GM19351 (cell line): ENCODE measurements around the gene SYNDIG1.
A peak's percentile ranks its signal among the peaks of the same experiment; 100 is the strongest.

Source experiments
- ATAC-seq: cut with Tn5 transposase; IDR thresholded peaks from one replicate; pipeline ENCODE4 v1.9.1; 2021; ENCODE audit warnings: mild to moderate bottlenecking, moderate library complexity; ENCODE audit not compliant: unreplicated experiment

The SYNDIG1 gene

DNA sequence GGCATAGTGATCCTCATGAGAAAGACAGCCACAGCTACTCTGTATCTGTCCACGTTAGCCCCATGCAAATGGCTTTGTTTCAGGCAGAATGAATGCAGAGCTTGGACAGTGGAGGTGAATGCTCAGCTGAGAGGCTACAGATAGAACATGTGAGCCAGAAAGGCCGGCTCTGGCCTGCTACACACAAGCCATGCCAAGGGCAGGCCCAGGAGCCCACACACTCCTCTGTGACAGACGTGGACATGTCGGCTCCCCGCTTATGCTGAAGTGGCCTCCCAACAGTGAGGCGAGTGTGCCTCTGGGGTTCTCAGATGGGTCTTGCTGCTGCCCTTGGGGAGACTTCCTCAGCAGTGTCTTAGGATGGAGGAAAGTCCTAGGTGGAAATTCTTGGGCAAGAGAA, 159.6 kb downstream of the SYNDIG1 start:
- ATAC-seq: no peak

DNA sequence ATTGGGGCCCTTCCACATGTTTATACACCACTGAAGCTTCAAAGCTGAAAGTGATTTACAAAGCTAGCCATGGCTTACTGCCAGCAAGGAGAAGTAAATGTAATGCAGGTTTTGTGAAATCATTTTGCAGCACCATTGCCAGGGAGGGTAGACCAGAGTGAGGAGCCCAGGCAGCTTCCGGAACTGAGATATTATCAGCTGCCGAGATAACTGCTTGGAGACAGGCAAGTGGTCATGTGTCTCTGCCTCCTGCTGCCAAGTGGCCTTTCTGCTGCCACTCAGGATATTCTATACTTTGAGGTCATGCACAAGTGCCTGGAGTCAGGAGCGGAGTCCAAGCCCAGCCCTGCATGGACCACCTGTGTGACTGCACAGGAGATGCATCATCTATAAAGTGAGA, 160.2 kb downstream of the SYNDIG1 start:
- ATAC-seq: no peak

DNA sequence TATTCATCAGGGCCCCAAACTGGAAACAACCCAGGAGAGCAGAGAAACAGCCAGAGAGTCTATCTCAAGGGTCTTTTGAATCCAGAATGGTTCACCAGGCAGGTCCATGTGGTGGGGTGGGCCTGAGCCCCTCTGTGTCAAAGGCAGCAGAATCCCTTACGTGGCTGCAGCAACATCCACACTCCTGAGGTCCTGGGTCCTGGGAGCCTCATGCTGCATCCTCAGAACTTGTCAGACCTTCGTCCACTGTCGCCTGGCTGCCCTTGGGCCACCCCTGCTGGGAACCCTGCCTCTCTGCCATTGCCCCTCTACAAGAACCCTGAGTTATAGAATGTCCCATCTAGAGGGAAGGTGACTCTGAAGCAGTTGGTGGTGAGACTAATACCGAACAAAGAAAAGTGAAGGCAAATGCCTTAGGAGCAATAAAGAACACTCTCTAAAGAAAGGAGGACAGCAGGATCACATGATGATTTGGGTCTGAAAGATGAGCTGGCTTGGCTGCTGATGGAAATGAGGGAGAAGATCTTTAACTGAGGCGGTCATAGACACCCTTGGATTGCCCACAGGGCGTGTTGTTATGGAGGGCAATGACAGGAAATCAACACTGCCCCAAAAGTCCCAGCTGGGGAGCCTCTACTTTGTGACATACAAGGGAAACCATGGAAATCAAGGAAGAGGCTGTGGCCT, 161.2 kb downstream of the SYNDIG1 start:
- no peak for ATAC-seq

DNA sequence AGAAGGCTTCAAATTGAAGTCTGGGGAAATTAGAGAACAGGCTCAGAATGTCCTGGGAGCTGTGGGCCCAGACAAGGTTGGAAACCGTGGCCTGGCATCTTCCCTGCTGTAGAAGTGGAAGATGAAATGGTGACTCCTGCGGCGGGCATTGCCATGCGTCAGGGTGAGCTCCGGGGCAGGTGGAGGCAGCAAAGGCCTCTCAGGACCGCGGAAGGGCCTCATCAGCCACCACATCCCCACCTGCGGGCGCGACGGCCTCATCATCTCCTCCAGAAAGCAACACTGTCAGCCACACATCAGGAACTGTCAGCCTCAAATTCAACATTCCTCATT, 161.7 kb downstream of the SYNDIG1 start:
- ATAC-seq: no peak

DNA sequence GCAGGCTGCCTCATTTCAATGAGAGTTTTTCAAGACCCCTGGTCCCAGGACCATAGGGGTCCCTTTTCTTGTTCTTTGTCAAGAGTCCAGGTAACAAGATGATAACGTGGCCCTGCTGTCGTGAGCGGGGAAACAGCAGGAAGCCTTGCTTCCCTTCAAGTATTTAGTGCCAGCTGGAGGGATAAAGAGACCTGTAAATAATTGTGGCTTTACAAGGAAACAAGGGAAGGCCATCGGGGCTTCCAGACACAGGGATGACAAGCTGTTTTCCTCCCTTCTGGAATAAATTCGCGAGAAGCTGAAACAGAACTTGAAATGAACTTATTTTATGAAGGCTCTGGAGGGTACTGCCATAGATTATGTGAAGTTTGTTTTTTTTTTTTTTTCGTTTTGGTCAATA, 163.2 kb downstream of the SYNDIG1 start:
- no peak for ATAC-seq

DNA sequence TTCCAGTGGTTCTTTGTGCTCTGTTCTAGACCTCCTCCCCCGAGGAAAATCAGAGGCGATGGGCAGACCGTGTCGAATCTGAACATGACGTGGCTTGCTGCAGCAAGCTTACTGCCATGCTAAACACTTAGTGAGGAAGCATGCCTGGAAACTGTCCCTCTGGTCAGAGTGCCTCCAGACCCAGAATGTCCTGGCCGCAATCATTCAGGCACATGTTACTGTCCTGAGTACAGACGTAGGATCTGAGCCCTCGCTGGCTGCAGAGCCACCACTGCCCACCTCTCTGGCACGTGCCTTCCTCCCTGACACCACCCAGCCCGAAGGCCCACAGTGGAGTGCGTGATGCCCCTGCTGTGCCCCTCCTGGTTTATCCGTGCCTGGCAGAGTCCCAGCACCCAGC, 163.6 kb downstream of the SYNDIG1 start:
- ATAC-seq: no peak

DNA sequence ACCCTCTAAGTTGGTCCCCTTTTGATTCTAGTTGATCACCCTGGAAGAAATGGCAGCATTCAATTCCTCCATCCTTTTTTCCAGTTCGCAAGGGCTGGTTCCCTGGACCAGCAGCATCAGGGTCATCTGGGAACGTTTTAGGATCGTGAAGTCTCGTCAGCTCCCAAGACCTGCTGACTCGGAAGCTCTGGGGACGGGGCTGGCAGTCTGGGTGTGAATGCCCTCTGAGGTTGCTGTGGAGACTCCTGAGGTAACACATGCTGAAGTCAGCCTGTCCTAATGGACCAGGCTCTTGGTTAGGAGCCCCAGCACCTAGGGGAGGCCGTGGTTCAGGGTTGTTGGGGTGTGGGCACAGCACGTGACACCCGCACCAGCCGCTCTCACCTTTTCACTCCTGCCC, 164.1 kb downstream of the SYNDIG1 start:
- no peak for ATAC-seq

DNA sequence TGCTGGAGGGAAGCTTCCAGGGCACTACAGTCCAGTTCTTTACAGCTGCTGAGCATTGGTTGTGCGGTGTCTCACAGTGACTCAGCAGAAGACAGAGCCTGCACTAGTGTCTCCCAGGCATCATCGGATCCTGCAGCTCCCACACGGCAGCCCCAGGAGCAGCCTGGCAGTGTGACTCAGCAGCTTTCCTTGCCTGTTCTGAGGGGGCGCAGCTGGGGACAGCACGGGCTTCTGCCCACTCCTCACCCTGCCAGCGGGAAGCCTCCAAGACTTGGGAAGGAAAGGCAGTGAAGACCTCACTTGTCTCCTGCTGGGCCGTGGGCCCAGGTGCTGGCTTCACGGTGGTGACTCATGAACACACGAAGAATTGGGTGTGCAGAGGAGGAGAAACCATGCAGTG, 165.4 kb downstream of the SYNDIG1 start:
- no peak for ATAC-seq

DNA sequence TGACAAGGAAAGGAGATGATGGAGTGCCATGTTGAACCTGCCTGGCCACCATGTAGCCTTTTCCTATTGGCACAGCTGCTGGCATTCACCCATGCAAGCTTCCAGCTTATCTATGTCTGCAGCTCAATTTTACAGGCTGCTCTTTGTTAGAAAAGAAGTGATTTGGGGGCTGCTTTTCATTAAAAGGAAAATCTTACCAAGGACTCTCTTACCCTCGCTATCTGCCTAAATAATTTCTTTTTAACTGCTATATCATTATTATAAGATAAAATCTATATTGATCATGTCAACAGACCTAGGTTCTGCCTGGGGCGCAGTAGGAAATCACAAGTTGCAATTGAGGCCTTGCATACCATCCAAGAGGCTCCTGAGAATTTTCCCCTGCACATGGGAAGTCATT, 167.2 kb downstream of the SYNDIG1 start:
- ATAC-seq: no peak

DNA sequence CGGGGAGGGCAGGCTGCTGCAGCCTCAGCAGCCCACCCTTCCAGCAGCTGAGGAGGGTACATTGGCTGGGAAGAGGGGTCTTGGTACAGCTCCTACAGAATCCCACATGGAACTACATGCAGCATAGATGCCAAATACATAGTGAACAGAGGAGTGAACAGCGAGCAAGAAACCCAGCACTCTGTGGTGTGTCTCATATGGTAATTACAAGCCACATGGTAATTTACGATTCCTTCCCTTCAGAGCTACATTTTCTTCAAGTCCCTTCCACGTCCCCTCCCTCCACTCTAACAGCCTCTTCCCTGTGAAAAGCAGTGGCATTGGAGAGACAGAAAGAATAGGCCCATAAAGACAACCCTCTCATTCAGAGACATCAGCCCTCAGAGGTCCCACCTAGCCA, 167.7 kb downstream of the SYNDIG1 start:
- ATAC-seq: no peak

DNA sequence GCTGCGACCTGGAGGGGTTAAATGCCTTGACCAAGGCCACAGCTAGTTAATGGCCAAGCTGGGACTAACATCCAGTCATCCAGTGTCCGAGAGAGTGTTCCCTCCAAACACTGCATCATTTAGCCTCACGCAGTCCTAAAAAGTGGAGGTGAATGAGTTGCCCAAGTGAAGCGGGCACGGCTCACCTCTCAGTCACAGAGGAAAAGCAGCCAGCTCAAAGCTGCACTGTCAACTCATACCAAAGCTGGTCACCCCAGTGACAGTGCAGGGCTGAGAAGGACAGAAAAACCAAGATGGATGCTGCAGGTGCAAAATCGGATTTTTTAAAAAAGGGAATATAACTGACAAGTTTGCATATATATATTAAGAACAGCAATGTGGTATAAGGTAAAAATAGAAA, 168.5 kb downstream of the SYNDIG1 start:
- ATAC-seq: no peak

DNA sequence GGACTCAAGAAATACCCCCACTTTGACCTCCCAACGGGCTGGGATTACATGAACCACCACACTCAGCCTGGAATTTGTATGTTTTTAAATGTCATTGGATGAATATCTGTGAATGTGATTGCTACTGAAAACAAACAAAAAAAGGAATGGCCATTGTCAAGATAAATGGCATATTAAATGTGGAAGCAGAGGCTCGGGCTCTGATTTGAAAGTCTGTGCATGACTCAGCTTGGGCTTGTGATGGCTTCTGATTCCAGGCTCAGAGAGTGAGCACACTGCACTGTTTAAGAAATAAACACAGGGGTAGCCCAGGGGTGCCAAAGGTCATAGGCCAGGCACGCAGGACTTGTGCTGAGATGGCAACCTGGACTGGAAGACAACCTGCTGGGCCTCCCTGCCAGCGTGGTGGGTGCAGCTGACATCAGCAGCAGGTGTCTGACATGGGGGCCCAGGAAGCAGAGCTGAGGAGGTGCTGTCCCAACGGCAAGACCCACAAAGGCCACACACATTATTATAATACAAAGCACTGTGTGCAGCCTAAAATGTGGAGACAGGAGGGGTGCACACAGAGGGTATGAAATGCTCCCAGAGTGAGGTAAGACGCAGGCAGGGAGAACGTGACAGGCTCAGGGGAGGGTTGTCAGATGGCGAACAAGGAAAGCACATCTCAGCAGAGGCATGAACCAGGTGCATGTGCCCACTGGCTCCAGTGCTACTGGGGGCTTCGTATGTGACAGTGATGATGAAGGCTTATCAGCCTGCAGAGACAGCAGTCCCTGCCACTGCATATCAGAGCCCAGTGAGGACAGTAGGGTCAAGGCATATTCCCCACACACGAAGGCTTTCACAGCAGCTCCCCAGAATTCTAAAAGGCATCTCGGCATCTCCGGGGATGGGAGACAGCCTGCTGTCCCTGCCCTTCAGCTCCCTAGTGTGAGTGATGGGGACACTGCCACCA, 169.4 kb downstream of the SYNDIG1 start:
- ATAC-seq: no peak

DNA sequence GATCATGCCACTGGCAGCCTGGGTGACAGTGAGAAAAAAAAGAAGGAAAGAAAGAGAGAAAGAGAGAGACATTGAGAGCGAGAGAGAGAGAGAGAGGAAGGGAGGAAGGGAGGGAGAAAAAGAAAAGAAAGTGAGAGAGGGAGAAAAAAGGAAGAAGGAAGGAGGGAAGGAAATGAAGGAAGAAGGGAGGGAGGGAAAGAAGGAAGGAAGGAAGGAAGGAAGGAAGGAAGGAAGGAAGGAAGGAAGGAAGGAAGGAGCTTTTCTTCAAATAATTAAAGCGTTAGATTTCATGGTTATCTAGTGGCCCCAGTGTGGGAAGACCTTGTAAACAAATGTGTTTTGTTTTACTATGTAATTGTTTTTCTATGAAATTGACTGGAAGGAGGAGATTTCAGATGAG, 170.8 kb downstream of the SYNDIG1 start:
- ATAC-seq: no peak

DNA sequence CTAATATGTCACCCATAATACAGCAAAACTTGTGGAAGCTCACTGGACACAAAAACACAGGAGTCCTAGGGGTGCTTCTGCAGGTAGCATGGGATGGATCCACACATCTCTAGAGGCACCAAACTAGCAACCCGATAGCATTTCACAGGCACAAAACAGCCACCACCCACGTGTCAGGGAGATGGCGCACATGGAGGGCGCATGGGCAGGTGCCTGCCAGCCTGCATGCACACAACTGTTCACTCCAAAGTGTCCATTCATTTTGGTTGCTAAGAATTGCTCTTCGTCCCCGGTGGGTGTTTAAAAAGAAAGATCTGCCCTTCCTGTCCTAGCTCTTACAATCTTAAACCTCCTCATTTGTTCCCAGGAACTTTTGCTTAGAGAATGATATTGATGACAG, 171.3 kb downstream of the SYNDIG1 start:
- ATAC-seq: no peak

DNA sequence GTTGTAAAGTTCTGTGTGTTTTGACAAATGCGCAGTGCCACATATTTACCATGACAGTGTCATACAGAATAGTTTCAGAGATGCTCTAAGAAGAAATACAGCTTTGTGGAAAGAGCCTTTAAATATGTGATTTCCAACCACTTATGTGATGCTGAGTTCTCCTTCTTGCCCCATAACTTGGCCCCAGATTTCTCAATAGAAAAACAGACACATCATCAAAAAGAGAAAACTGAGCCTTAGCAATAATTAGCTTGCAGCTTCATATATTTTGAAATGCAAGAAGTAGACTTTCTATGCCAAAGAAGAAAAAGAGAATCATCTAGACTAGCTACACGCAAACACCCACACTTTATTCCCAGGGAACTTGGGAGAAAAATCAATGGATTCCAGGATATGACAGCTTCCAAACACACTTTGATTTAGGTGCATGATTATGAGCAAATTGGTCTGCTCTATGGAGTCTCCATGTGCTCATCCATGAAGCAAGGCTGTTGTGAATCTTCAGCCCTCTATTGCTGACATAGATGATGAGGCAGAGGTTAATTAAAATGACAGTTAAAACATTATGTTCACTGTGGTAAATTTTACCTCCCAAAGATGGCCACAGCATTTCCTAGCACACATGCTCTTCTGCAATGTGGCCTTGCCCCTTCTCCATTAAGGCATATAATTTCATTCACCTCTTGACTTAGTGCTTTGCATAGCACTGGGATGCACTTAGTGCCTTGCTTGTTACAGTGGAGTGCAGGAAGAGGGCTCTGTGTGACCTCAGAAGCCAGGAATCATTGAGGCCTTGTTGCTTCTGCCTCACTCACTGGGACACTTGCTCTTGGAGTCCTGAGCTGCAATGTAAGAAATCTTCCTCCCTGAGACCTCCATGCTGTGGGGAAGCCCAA, 174.6 kb downstream of the SYNDIG1 start:
- no peak for ATAC-seq

DNA sequence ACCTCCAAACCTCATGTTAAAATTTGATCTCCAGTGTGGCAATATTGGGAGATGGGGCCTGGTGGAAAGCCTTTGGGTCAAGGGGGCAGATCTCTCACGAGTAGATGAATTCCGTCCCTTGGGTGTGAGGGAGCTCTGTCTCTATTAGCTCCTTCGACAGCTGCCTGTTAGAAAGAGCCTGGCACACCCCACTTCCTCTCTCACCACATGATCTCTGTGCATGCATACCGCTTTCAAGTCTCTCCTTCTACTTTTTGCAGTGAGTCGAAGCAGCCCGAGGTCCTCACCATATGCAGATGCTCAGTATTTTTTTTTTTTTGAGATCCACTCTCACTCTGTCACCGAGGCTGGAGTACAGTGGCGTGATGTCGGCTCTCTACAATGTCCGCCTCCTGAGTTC, 176.9 kb downstream of the SYNDIG1 start:
- no peak for ATAC-seq

DNA sequence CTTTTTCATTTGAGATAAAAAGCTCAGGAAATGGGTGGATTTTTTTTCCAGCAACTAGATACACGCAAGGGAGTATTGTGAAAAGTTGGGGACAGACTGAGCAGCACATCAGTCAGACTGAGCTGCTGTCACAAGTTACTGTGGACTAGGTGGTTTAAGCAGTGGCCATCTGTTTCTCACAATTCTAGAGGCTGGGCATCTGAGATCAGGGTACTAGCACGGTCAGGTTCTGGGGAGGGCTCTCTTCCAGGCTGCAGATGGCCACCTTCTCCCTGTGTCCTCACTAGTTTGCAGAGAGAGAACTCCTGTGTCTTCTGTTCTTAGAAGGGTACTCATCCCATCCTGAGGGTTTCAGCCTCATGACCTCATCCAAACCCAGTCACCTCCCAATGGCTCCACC, 178.3 kb downstream of the SYNDIG1 start:
- ATAC-seq: no peak

DNA sequence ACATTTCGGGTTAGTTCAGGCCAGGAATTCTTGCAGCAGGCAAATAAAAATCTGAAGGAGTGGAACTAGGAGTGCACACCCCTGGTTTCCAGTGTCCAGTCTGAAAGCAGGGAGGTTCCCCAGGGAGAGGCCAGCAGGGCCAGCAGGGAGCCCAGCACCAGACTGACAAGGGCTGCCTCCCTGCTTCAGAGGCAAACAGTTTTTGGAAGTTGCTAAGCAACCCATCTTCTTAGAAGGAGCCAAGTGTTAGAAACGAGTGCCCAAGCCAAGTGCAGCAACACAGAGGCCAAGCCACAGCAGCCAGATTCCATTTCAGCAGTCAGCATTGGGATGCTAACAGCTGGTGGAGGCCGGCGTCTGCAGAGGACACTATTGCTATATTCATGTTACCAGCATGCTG, 179.1 kb downstream of the SYNDIG1 start:
- peak; percentile 15 for ATAC-seq

DNA sequence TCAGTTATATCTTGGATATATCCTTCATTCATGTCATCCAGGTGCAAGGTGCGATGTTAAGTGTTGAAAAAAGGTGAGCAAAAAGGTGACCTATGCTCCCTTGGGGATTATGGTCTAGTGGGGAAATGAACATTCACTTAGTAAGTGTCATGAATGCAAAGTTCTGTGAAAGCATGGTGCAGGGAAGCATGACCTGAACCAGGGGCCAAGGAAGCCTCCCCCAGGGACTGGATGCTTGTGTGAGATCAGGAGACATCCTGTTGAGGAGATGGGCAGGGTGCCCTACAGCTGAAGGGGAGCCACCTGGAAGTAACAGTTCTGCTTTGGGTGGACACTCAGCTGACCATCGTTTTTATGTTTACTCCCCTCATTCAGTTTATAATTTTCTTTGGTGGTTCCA, 179.5 kb downstream of the SYNDIG1 start:
- ATAC-seq: peak; percentile 58

DNA sequence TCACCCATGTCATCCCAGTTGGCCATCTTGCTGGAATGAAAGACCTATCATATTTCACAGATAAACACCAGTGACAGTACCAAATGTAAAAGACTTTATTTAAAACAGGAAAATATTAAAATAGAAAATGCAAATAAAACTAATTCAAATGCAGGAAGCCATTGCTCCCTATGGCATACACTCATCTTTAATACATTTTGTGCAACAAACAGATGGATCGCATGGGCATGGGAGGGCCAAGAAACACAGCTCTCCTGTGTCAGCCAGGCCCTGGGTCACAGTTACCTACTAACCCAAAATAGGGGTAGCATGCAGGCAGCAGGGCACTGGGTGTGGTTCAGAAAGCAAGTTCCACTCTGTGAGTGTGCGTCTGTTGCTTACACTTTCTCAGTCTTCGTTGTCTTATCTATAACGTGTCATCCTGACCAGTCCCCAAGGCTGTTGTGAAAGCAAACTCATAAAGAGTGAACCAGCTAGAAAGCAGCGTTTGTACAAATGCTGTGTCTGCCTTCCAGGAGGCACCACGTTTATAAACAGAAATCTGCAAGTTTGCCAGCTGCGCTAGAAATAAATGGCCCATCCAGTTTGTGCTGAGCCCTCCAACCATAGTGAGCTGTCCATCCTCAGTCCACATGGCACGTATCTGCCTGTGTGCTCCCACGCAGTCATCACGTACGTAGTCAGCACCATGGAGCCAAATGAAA, 180.5 kb downstream of the SYNDIG1 start:
- no peak for ATAC-seq
